Occipital lobe (tissue), 2 donors: ENCODE results near the gene PITPNC1. TPM values are rescaled to one million over a fixed set of nuclear protein-coding genes. Genes with fewer than 3 reads are reported as not detected.
"Not testable (repeated sequence)": the region's sequence is repeated elsewhere in the genome, so short reads cannot be mapped to it uniquely, and the experiment has no call there.

Experiments used
- DNase-seq: peaks from one replicate; lab custom pipeline; 2025; lab: John Stamatoyannopoulos, UW
- total RNA-seq: library from RNA; depleted of rRNA; stranded (reverse); fragments of >200 nt; gene quantifications from one replicate; pipeline ENCODE4 v1.2.3, GENCODE V29; 2014

Gene PITPNC1
- total RNA-seq, 1 donor from 2014 or later = 60.8 TPM

- no peak for DNase-seq
These were observed 271.2 kb downstream of the PITPNC1 start for GRCh38 chr17:67648032-67648905.

- not testable (repeated sequence) for DNase-seq
These were observed 271.8 kb downstream of the PITPNC1 start for GRCh38 chr17:67648906-67649295.

GRCh38 chr17:67649891-67650290, 272.8 kb downstream of the PITPNC1 start:
- no peak for DNase-seq

GRCh38 chr17:67651218-67651579, 274.1 kb downstream of the PITPNC1 start:
- DNase-seq = not testable (repeated sequence)

GRCh38 chr17:67652433-67652832, 275.4 kb downstream of the PITPNC1 start:
- DNase-seq = no peak

GRCh38 chr17:67655478-67656148, 278.5 kb downstream of the PITPNC1 start:
- DNase-seq = no peak

- no peak for DNase-seq
These were observed 279.6 kb downstream of the PITPNC1 start for GRCh38 chr17:67656494-67657203.

GRCh38 chr17:67657596-67657995, 280.5 kb downstream of the PITPNC1 start:
- DNase-seq = no peak

- DNase-seq = no peak
These were observed 281.2 kb downstream of the PITPNC1 start for GRCh38 chr17:67658265-67658664.

- DNase-seq = no peak
These were observed 281.9 kb downstream of the PITPNC1 start for GRCh38 chr17:67659028-67659427.

- no peak for DNase-seq
These were observed 285.6 kb downstream of the PITPNC1 start for GRCh38 chr17:67662712-67663111.

- no peak for DNase-seq
These were observed 286.4 kb downstream of the PITPNC1 start for GRCh38 chr17:67663457-67663856.

GRCh38 chr17:67666028-67666427, 288.9 kb downstream of the PITPNC1 start:
- no peak for DNase-seq

- no peak for DNase-seq
These were observed 289.6 kb downstream of the PITPNC1 start for GRCh38 chr17:67666710-67667109.

- no peak for DNase-seq
These were observed 294.4 kb downstream of the PITPNC1 start for GRCh38 chr17:67671493-67671892.

GRCh38 chr17:67672592-67673335, 295.7 kb downstream of the PITPNC1 start:
- no peak for DNase-seq

GRCh38 chr17:67675481-67675880, 298.4 kb downstream of the PITPNC1 start:
- DNase-seq = no peak

GRCh38 chr17:67676305-67676704, 299.2 kb downstream of the PITPNC1 start:
- no peak for DNase-seq

GRCh38 chr17:67678414-67678813, 301.3 kb downstream of the PITPNC1 start:
- no peak for DNase-seq

- DNase-seq = no peak
These were observed 302.1 kb downstream of the PITPNC1 start for GRCh38 chr17:67679225-67679624.

GRCh38 chr17:67679721-67680120, 302.6 kb downstream of the PITPNC1 start:
- DNase-seq = no peak
